C4-2B (cell line): ENCODE results near the gene SEMA5A.

Experiments
- H3K27ac ChIP-seq: fragments of 450-650 bp; 2 replicates; pipeline ENCODE4 v1.5.1; 2017
- CTCF ChIP-seq: fragments of 450-650 bp; conservative IDR thresholded peaks from 2 replicates; pipeline ENCODE4 v1.5.1; 2017; ENCODE audit warnings: mild to moderate bottlenecking
- ZFX ChIP-seq: fragments of 450-650 bp; IDR thresholded peaks from 2 replicates; pipeline ENCODE4 v1.6.1; 2017

The SEMA5A gene

GRCh38 chr5:9342161-9342787 lies 203.6 kb downstream of the SEMA5A start:
- H3K27ac ChIP-seq: no peak overlapping the region
- TF ChIP-seq ZFX: no peak
- TF ChIP-seq CTCF: no peak

GRCh38 chr5:9340085-9340484 lies 205.8 kb downstream of the SEMA5A start:
- no peak overlapping the region for H3K27ac ChIP-seq
- TF ChIP-seq ZFX (no peak), CTCF (no peak)

- TF ChIP-seq ZFX: no peak
- peak; percentile 82 for TF ChIP-seq CTCF
- no peak overlapping the region for H3K27ac ChIP-seq
Measured at GRCh38 chr5:9339206-9339818, 206.6 kb downstream of the SEMA5A start.

GRCh38 chr5:9338796-9339195 lies 207.1 kb downstream of the SEMA5A start:
- H3K27ac ChIP-seq: no peak overlapping the region
- TF ChIP-seq ZFX (no peak), CTCF (no peak)

- TF ChIP-seq CTCF (no peak), ZFX (no peak)
- H3K27ac ChIP-seq: no peak overlapping the region
Measured at GRCh38 chr5:9337928-9338595, 207.8 kb downstream of the SEMA5A start.

GRCh38 chr5:9335754-9336495 lies 209.9 kb downstream of the SEMA5A start:
- H3K27ac ChIP-seq: no peak overlapping the region

More at GRCh38 chr5:9335754-9336495, 209.9 kb downstream of the SEMA5A start:
- no peak for TF ChIP-seq CTCF
